Ishikawa (cell line): ENCODE measurements around the gene RNF31.

Experiments used
- CEBPB ChIP-seq: IDR thresholded peaks from 2 replicates; pipeline ENCODE4 v1.6.1; 2012
- EP300 ChIP-seq: IDR thresholded peaks from 2 replicates; pipeline ENCODE4 v1.6.1; 2012; ENCODE audit warnings: borderline replicate concordance
- MAX ChIP-seq: IDR thresholded peaks from 2 replicates; pipeline ENCODE4 v1.6.1; 2012
- TCF12 ChIP-seq: IDR thresholded peaks from 2 replicates; pipeline ENCODE4 v1.6.1; 2012; ENCODE audit warnings: low read depth

- no peak for TF ChIP-seq TCF12
- TF ChIP-seq CEBPB: no peak
- TF ChIP-seq MAX: no peak
- TF ChIP-seq EP300: no peak
These were observed 597 bp downstream of the RNF31 start for GRCh38 chr14:24147761-24148428.
